NCI-H1436 (cell line): ENCODE measurements around the gene TWIST1.

ENCODE experiments used
- DNase-seq: peaks from one replicate; lab custom pipeline; 2025; lab: John Stamatoyannopoulos, UW

Gene TWIST1

DNA sequence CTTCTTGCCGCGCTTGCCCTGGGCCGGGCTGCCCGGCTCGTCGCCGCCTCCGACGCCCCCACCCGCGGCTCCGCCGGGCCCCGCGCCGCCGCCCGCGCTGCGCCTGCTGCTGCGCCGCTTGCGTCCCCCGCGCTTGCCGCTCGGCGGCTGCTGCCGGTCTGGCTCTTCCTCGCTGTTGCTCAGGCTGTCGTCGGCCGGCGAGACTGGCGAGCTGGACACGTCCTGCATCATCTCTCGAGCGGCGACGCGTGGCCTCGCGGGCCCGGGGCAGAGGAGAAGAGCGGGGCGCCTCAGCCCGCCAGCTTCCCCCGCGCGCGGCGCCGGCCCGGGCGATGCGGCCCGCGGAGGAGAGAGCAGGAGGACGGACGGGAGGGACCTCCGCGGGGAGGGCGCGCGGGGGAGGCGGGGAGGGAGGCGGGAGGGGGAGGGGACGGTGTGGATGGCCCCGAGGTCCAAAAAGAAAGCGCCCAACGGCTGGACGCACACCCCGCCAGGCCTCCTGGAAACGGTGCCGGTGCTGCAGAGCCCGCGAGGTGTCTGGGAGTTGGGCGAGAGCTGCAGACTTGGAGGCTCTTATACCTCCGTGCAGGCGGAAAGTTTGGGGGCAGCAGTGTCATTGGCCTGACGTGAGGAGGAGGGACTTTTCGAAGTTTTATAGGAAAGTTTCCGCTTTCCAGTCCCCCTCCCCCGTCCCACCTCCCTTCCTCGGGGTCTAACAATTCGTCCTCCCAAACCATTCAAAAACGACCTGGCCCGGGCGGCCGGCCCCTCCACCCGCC lies at the start of gene TWIST1:
Gene TWIST1 (minus strand): TSS at position 546 of the 779 bp plus-strand sequence. CDS start 315 bp downstream, at position 231.
- no peak for DNase-seq

DNA sequence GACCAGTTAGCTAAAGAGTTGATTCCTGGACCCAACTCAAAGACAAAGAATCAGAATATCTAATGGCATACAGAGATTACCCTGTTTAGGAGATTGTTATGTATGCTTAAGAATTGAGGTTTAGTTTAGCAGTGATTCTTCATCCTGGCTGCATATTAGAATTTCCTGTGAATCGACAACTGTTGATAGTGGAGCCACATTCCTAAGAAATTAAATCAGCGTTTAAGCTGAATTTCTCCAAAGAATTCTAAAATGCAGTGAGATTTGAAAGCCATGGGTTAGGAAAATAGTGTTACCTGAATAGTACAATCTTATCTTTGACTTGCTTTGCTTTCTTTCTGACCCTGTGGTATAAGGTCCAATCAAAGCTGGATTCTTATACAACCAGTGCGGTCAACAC lies 44.2 kb upstream of the TWIST1 start:
- DNase-seq, result no peak

GRCh38 chr7:19146699-19147098 lies 29.3 kb upstream of the TWIST1 start:
- no peak for DNase-seq

GRCh38 chr7:19145434-19146115 lies 28.1 kb upstream of the TWIST1 start:
- no peak for DNase-seq

DNA sequence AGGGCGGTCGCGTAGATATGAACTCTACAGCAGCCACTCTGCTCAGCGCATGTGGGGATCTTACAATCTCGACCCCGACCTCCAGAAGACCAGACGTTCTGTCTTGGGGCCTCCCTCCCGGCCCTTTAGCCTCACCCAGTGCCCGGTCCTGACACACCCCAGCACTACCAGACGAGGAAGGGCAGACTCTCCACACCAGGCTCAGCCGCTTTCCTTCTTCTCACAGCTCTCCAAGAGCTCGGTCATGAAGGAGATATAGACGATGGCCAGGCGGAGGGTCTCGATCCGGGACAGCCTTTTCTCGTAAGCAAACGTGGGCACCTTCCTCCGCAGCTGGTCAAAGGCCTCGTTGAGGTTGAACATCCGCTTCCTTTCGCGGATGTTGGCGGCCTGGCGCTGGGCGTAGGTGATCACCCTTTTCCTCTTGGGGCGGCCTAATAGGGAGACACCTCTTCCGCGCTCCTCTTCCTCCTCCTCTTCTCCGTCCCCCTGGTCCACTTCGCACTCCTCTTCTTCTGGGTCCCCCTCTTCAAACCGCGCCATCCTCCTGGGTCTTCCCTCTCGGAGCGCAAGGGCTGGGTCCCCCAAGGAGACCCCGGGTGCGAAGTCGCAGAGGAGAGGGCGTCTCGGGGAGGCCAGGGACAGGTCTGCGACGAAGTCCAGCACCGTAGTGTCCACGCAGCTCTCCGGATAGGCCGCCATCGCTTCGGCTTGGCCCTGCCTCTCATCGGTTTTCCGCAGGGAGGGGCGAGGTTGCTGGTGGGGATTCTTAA lies 27.4 kb upstream of the TWIST1 start, which contains the start of gene FERD3L:
Gene FERD3L (minus strand): TSS at position 761 of the 773 bp plus-strand sequence. CDS start 59 bp downstream, at position 702.
- DNase-seq, result no peak

DNA sequence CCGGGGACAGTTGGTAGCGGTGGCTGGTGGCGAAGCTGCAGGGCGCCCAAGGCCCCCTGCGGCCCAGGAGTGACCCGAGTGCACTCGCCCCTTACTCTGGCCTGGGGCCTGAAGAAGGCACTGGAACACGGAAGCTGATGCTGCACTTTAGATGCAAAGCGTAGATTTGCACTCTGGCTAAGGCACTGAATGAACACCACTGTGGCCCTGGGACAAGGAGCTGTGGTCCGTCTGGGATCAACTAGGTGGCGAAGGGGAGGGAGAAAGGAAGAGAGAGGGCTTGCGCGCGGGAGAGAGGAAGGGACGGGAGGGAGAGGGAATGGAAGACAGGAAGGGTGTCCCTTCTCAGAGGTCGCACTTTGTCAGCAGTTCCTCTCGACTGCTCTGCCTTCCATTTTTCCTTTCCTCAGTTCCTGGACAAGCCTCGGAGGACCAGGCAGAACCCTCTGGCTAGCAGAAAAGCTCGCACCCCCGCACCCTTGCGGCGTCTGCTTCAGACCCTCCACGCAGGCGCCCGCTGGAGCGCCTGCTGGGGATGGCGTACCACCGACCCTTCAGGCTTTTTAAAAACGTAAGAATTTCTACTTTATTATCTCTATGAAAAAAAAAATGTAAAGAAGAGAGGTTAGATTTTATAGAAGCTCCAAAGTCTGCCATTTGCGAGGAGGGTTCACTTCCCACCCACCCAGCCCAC lies 26.6 kb upstream of the TWIST1 start:
- no peak for DNase-seq

GRCh38 chr7:19139706-19140327 lies 22.4 kb upstream of the TWIST1 start:
- no peak for DNase-seq

DNA sequence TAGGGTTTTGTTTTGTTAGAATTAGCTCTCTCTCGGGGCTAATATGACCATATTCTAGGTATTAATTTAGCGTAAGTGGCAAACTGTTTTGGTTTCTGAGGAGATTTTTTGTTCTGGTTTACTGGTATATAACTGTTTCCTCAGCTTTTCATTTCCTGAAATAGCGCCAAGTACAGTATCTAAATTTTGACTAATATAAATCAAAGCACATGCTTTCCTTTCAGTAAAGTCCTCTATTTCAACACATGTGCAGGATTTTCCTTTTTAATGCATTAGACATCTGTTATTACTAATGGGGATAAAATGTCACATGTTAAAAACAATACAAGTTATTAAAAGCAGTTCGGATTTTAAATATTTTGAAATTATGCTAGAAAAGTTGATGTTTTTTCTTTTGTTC lies 16.4 kb upstream of the TWIST1 start:
- no peak for DNase-seq

DNA sequence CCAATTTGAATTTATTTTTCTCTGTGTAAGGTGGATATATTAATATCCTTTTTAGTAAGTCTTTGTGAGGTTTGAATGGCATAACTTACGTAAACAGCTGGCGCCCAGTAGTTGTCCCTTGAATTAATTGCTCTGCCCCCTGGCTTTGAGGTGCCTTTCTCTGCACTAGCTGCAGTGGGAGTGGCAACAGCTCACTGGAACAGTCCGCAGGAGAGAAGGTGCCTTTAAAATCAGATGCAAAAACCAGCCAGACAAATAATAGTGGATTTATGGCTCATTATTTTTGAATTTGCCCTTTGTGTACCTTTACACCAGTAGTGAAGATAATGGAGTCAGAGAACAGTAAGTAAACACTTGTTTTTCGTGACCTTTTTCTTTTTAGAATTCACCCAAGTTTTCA lies 16.0 kb upstream of the TWIST1 start:
- no peak for DNase-seq

GRCh38 chr7:19128856-19129255 lies 11.4 kb upstream of the TWIST1 start:
- DNase-seq, result no peak

DNA sequence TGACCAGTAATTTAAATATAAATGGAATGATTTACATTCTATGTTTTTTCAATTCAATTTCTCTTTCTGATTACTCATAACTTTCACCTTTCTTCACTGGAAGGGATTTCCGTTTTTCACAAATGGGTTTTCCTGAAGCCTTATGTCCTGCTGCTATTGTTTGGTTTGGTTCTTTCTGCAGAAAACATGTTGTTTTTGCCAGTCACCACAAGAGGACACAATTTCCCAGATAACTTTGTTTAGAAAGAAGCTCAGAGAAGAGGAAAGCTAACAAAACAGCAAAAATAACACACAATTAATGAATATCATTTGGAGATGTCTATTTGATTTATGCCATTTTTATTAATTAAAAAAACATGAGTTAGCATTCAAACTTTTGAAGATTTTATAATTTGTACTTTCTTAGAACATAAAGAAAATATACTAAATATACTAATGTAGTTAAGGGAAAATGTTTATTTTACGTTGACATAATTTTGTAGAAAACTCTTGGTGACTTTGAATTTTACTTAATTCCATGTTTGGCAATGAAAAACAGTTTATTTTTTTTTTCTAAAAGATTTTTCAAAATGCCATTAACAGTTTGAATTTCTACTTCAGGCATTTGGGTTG lies 4.6 kb upstream of the TWIST1 start:
- no peak for DNase-seq

DNA sequence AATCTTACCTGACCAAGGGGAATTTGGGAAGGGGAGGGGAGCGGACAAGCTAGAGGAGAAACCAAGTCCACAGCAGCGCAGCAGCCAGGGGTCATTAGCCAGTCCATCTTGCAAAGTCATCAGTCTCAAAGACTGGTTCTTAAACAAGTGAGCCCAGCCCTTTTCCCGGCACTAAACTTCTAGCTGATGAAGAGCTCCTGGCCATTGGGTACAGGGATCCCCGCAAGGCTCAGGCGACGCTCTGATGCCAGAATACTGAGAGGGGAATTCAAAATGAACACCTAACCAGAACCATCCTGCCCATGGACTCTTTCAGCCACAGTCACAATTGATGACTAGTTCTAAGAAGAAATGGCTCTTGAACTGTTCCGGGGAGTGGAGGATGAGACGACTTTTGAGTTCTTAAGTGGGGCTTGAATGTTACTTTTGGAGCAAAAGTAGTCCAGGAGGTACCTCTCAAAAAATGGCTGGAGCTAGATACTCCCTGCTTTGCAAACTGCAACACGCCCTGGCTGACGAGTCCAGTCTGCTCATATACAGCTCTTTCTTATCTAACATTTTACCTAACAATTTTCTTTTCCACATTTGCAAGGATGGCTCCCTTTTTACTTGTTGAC lies 2.5 kb upstream of the TWIST1 start:
- no peak for DNase-seq

GRCh38 chr7:19119372-19119771 lies 1.9 kb upstream of the TWIST1 start:
- DNase-seq, result no peak

- DNase-seq, result no peak
Measured at GRCh38 chr7:19118636-19119371, 1.4 kb upstream of the TWIST1 start.

GRCh38 chr7:19117870-19118608 lies 603 bp upstream of the TWIST1 start:
- no peak for DNase-seq

DNA sequence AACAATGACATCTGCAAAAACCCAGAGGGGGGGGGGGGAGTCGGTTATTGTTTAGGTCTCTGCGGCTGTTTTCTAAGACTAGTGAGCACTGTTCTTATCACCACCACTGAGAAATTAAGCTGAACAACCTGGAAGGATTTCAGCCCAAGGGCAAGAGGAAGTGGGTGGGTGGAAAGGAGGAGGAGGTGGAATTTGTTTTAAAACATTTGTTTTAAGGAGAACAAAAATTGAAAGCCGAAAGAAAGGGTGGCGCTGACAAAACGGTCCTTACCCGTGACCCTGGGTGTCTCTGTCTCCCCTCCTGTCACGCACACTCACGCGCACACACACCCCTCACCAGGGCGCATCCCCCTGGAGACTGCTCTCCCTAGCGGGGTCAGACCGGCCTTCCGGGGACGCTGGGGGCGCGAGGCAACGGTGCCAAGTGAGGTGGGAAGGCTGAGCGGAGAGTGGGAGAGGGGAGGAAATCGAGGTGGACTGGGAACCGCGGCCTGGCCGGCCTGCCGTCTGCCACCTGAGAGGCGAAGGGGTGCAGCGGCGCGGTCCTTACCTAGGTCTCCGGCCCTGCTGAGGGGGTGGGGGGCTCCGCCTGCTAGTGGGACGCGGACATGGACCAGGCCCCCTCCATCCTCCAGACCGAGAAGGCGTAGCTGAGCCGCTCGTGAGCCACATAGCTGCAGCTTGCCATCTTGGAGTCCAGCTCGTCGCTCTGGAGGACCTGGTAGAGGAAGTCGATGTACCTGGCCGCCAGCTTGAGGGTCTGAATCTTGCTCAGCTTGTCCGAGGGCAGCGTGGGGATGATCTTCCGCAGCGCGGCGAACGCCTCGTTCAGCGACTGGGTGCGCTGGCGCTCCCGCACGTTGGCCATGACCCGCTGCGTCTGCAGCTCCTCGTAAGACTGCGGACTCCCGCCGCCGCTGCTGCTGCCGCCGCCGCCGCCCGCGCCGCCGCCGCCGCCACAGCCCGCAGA lies 1.0 kb downstream of the TWIST1 start:
- no peak for DNase-seq

DNA sequence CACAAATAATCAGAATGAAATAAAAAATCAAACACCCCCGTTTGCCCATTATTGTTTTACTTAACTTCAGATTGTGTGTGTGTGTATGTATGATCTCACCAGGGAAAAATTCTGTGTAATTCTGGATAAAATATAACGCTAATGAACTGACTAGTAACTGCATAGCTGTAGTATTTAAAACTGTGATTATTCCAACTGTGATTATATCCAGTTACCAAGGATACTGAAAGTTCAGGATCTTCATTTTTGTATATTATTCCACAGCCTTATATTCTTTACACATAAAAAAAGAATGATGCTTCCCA lies 2.9 kb downstream of the TWIST1 start:
- no peak for DNase-seq

DNA sequence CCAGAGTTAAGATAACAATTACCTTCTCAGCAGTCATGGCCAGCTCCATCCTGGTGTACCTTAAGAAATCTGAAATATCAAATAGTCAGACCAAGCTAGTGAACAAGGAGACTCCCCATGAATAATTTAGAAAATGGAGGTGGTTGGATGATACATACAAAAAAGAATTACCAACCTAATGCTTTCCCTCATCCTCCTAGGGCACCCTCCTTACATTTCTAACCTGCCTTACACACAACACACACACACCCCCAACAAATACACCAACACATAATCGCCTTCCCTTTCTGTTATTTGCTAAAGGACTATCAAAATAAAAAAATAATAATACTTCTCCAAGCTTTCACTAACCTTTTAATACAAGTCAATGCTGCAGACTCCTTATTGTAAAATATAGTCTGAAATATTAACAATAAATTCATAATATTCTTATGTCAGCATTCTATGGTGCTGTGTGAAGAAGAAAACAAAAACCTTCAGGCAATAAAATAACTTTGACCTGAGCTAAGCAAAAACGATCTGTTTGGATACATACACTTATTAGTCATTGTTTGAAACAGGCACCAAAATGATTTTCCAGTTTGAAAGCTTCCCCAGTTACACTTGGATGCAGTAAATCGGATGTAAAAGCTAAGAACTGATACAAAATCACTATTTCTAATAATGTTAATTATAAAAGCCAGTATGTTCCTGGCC lies 3.4 kb downstream of the TWIST1 start:
- DNase-seq, result no peak
